ENCODE results near the gene FOXP1.

The FOXP1 gene

GRCh38 chr3:71110385-71111222, 472.9 kb downstream of the FOXP1 start:
- FAIRE-seq = no peak

- FAIRE-seq = no peak
Observed at GRCh38 chr3:71109977-71110285, 473.6 kb downstream of the FOXP1 start.

GRCh38 chr3:71109241-71109976, 474.1 kb downstream of the FOXP1 start:
- no peak for FAIRE-seq

- peak; percentile 36 for FAIRE-seq
Observed at GRCh38 chr3:71107926-71108325, 475.6 kb downstream of the FOXP1 start.

GRCh38 chr3:71104976-71105375, 478.6 kb downstream of the FOXP1 start:
- FAIRE-seq = no peak

- no peak for FAIRE-seq
Observed at GRCh38 chr3:71104556-71104955, 479.0 kb downstream of the FOXP1 start.

GRCh38 chr3:71104121-71104541, 479.4 kb downstream of the FOXP1 start:
- FAIRE-seq = no peak

GRCh38 chr3:71103430-71103921, 480.1 kb downstream of the FOXP1 start:
- peak; percentile 33 for FAIRE-seq

GRCh38 chr3:71102111-71102983, 481.2 kb downstream of the FOXP1 start:
- FAIRE-seq = peak; percentile 85

GRCh38 chr3:71101626-71102025, 481.9 kb downstream of the FOXP1 start:
- no peak for FAIRE-seq

- FAIRE-seq = no peak
Observed at GRCh38 chr3:71101014-71101413, 482.5 kb downstream of the FOXP1 start.

- no peak for FAIRE-seq
Observed at GRCh38 chr3:71099997-71100719, 483.4 kb downstream of the FOXP1 start.

GRCh38 chr3:71097557-71097956, 486.0 kb downstream of the FOXP1 start:
- no peak for FAIRE-seq

- no peak for FAIRE-seq
Observed at GRCh38 chr3:71095511-71096291, 487.8 kb downstream of the FOXP1 start.

GRCh38 chr3:71094658-71095209, 488.8 kb downstream of the FOXP1 start:
- no peak for FAIRE-seq

- FAIRE-seq = no peak
Observed at GRCh38 chr3:71092665-71093064, 490.9 kb downstream of the FOXP1 start.

- FAIRE-seq = no peak
Observed at GRCh38 chr3:71090207-71090606, 493.3 kb downstream of the FOXP1 start.

GRCh38 chr3:71089271-71089847, 494.2 kb downstream of the FOXP1 start:
- no peak for FAIRE-seq

GRCh38 chr3:71088742-71089141, 494.8 kb downstream of the FOXP1 start:
- no peak for FAIRE-seq

- no peak for FAIRE-seq
Observed at GRCh38 chr3:71088019-71088708, 495.4 kb downstream of the FOXP1 start.
